Skeletal muscle satellite cell (primary cell): ENCODE data around the gene UAP1L1.
"Not testable (repeated sequence)": the region's sequence is repeated elsewhere in the genome, so short reads cannot be mapped to it uniquely, and the experiment has no call there.

Experiments used
- H3K27me3 ChIP-seq: 2 replicates; pipeline ENCODE4 v1.7.0; 2013; ENCODE audit warnings: low read length; ENCODE audit not compliant: control insufficient read depth, insufficient read depth
- H3K36me3 ChIP-seq: 2 replicates; pipeline ENCODE4 v1.7.0; 2013; ENCODE audit warnings: mild to moderate bottlenecking, control low read depth, low read length; ENCODE audit not compliant: insufficient read depth
- H3K4me1 ChIP-seq: 2 replicates; pipeline ENCODE4 v1.7.0; 2013; ENCODE audit warnings: low read length; ENCODE audit not compliant: control insufficient read depth, insufficient read depth
- H3K4me2 ChIP-seq: 2 replicates; pipeline ENCODE4 v1.7.0; 2013; ENCODE audit warnings: mild to moderate bottlenecking, low read length
- H3K4me3 ChIP-seq: 2 replicates; pipeline ENCODE4 v1.7.0; 2013; ENCODE audit warnings: low read length
- H3K9ac ChIP-seq: 2 replicates; pipeline ENCODE4 v1.7.0; 2013; ENCODE audit warnings: mild to moderate bottlenecking, low read depth, low read length, moderate library complexity
- H3K9me3 ChIP-seq: replicated peaks from 2 replicates; pipeline ENCODE4 v1.7.0; 2013; ENCODE audit warnings: mild to moderate bottlenecking, control low read depth, low read length

The UAP1L1 gene

DNA sequence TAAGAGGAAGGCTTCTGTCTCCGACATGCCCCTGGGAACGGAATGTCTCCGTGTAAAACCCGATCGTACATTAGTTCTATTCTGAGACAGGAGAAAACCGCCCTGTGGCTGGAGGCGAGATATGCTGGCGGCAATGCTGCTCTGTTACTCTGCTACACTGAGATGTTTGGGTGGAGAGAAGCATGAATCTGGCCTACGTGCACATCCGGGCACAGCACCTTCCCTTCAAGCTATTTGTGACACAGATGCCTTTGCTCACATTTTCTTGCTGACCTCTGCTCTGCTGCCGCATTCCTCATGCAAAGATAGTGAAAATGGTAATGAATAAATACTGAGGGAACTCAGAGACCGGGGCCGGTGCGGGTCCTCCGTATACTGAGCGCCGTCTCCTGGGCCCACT, 39.4 kb downstream of the UAP1L1 start:
- Histone ChIP-seq H3K4me2 (no peak overlapping the region), H3K9me3 (no peaks in the 10 kb centered on the region), H3K36me3 (peaks cover 7% of the 10 kb centered on the region), H3K9ac (no peak overlapping the region), H3K4me3 (no peak overlapping the region), H3K4me1 (peaks cover 7% of the 10 kb centered on the region), H3K27me3 (no peaks in the 10 kb centered on the region)

- no peaks in the 10 kb centered on the region for H3K27me3 ChIP-seq
- H3K9me3 ChIP-seq: no peaks in the 10 kb centered on the region
- H3K9ac ChIP-seq: no peak overlapping the region
- H3K36me3 ChIP-seq: peaks cover 7% of the 10 kb centered on the region
- no peak overlapping the region for H3K4me3 ChIP-seq
- no peak overlapping the region for H3K4me2 ChIP-seq
- peaks cover 7% of the 10 kb centered on the region for H3K4me1 ChIP-seq
These were observed 40.0 kb downstream of the UAP1L1 start for GRCh38 chr9:137117269-137117731.

GRCh38 chr9:137118092-137118603, 40.8 kb downstream of the UAP1L1 start:
- not testable (repeated sequence) for H3K4me2 ChIP-seq, H3K27me3 ChIP-seq, H3K36me3 ChIP-seq, H3K9ac ChIP-seq, H3K9me3 ChIP-seq, H3K4me1 ChIP-seq, H3K4me3 ChIP-seq

DNA sequence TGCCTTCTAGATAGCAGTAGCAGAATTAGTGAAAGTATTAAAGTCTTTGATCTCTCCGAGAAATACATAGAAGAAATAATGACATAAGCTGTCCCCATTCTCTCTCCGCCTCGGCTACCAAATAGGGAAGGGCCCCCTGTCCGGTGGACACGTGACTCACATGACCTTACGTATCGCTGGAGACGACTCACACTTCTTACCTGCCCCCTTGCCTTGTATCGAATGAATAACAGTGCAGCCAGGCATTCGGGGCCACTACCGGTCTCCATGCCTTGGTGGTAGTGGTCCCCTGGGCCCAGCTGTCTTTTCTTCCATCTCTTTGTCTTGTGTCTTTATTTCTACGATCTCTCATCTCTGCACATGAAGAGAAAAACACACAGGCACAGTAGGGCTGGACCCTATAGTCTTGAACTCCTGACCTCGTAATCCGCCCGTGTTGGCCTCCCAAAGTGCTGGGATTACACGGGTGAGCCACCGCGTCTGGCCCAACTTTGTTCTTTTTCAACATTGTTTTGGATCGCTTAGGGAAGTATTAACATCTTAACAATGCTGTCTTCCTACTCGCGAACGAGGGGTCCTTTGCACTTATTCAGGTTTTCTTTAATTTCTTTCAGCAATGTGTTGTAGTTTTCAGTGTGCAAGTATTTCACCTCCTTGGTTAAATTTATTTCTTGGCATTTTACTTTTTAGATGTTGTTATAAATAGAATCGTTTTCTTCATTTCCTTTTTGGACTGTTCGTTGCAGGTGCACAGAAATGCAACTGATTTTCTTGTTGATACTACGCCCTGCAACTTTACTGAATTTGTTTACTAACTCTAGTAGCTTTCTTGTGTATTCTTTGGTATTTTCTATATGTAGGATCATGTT, 44.8 kb downstream of the UAP1L1 start:
- H3K4me3 ChIP-seq, H3K36me3 ChIP-seq, H3K27me3 ChIP-seq, H3K9me3 ChIP-seq, H3K9ac ChIP-seq, H3K4me1 ChIP-seq, H3K4me2 ChIP-seq: not testable (repeated sequence)

DNA sequence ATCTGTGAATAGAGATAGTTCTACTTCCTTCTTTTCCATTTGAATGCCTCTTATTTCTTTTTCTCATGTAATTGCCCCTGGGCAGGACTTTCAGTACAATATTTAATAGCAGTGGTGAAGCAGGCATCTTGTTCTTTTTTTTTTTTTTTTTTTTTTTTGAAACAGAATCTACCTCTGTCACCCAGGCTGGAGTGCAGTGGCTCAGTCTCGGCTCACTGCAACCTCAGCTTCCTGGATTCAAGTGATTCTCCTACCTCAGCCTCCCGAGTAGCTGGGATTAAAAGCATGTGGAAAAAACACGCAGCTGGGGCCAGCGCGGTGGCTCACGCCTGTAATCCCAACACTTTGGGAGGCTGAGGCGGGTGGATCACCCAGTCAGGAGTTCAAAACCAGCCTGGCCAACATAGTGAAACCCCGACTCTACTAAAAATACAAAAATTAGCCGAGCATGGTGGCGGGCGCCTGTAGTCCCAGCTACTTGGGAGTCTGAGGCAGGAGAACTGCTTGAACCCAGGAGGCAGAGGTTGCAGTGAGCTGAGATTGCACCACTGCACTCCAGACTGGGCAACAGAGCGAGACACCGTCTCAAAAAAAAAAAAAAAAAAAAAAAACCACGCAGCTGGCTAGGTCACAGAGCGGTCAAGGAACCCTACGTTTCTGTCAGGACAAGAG, 45.6 kb downstream of the UAP1L1 start:
- not testable (repeated sequence) for H3K4me1 ChIP-seq, H3K36me3 ChIP-seq, H3K27me3 ChIP-seq, H3K9ac ChIP-seq, H3K4me2 ChIP-seq, H3K4me3 ChIP-seq, H3K9me3 ChIP-seq

GRCh38 chr9:137123468-137123837, 46.1 kb downstream of the UAP1L1 start:
- Histone ChIP-seq H3K4me1 (peaks cover 15% of the 10 kb centered on the region), H3K4me2 (no peak overlapping the region), H3K4me3 (no peak overlapping the region)

DNA sequence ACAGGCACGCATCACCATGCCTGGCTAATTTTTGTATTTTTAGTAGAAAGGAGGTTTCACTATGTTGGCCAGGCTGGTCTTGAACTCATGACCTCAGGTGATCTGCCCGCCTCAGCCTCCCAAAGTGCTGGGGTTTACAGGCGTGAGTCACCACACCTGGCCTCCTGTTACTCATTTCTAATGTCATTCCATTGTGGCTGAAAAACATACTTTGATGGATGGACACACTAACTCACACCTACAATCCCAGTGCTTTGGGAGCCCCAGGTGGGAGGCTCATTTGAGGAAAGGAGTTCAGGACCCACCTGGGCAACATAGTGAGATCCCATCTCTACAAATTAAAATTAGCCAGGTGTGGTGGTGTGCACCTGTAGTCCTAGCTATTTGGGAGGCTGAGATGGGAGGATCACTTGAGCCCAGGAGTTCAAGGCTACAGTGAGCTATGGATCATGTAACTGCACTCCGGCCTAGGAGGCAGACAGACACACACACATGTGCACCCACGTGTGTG, 46.7 kb downstream of the UAP1L1 start:
- not testable (repeated sequence) for H3K27me3 ChIP-seq, H3K36me3 ChIP-seq, H3K4me3 ChIP-seq, H3K4me2 ChIP-seq, H3K9ac ChIP-seq, H3K9me3 ChIP-seq
- H3K4me1 ChIP-seq: peaks cover 19% of the 10 kb centered on the region

More at GRCh38 chr9:137123468-137123837, 46.1 kb downstream of the UAP1L1 start:
- H3K36me3 ChIP-seq: no peaks in the 10 kb centered on the region
- no peaks in the 10 kb centered on the region for H3K9me3 ChIP-seq
- H3K27me3 ChIP-seq: no peaks in the 10 kb centered on the region
- H3K9ac ChIP-seq: no peak overlapping the region

DNA sequence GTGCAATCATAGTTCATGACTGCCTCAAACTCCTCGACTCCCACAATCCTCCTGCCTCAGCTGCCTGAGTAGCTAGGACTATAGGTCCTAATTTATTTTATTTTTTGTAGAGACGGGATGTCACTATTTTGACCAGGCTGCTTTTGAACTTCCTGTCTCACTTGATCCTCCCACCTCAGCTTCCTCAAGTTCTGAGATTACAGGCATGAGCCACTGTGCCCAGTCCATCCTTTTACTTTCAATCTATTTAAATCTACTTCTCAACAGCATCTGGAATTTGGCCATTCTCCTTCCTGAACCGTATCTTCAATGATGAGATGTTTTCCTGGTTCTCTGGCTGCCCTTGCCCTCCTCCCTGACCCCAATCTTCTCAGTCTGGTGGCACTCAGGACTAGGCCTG, 49.5 kb downstream of the UAP1L1 start:
- H3K4me1 ChIP-seq: peaks cover 22% of the 10 kb centered on the region
- H3K9ac ChIP-seq: no peak overlapping the region

DNA sequence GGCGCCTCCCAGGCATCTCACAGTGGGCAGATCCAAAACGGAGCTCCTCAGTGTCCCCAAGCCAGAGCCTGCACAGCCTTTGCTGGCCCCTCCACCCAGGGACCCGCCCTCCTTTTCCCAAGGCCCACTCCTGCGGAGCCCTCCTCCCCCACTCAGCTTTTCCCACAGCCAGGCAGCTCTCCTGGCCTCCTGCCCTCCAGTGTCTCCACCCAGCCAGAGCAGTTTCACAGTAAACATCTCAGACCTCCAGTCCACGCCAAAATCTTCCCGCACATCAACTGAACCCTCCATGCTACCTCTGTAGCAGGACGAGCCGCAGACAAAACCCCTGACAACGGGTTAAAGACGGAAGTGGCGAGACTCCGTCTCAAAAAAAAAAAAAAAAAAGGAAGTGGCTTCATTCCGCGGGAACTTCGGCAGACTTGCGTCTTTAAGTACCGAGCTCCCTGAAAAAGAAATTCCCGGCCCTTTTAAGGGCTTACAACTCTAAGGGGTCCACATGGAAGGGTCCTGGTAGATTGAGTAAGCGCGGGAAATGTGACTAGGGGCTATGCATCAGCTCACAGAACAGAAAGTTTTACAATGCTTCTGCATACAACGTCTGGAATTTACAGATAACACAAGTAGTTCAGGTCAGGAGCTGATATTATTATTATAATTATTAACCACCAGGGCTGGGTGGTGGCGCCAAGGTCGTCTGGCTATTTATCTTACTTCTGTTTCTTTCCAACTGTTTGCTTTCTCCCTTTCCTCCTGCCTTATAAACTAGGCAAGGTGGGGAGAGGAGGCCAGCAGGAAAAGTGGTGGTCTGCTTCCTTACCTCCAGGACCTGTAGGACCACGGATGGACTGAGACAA, 50.2 kb downstream of the UAP1L1 start:
- H3K9me3 ChIP-seq: no peaks in the 10 kb centered on the region
- peak overlapping the region; percentile 93 for H3K9ac ChIP-seq
- H3K4me2 ChIP-seq: peak overlapping the region; percentile 94
- peaks cover 22% of the 10 kb centered on the region for H3K4me1 ChIP-seq
- no peaks in the 10 kb centered on the region for H3K36me3 ChIP-seq
- H3K27me3 ChIP-seq: no peaks in the 10 kb centered on the region
- peak overlapping the region; percentile 90 for H3K4me3 ChIP-seq

More for the DNA sequence above, 49.5 kb downstream of the UAP1L1 start:
- H3K4me3 ChIP-seq: no peak overlapping the region
- no peaks in the 10 kb centered on the region for H3K36me3 ChIP-seq
- no peaks in the 10 kb centered on the region for H3K27me3 ChIP-seq
- H3K9me3 ChIP-seq: no peaks in the 10 kb centered on the region
- no peak overlapping the region for H3K4me2 ChIP-seq

GRCh38 chr9:137128158-137128861, 51.0 kb downstream of the UAP1L1 start:
- peak overlapping the region; percentile 93 for H3K9ac ChIP-seq
- no peaks in the 10 kb centered on the region for H3K9me3 ChIP-seq
- peak overlapping the region; percentile 90 for H3K4me3 ChIP-seq
- peak overlapping the region; percentile 94 for H3K4me2 ChIP-seq
- no peaks in the 10 kb centered on the region for H3K27me3 ChIP-seq
- H3K4me1 ChIP-seq: peaks cover 22% of the 10 kb centered on the region
- no peaks in the 10 kb centered on the region for H3K36me3 ChIP-seq
